G401 (cell line): ENCODE data around the gene BAIAP2L1. TPM values are rescaled to one million over a fixed set of nuclear protein-coding genes. Genes with fewer than 3 reads are reported as not detected.

Source experiments
- DNase-seq: peaks from one replicate; pipeline ENCODE4 v3.0.0-alpha.2; 2015; ENCODE audit warnings: low spot score
- in situ Hi-C: cut with HindIII; loops from 2 replicates; pipeline ENCODE4 v1.10.0; 2016; ENCODE audit warnings: low sequenced_read_pairs, mixed read lengths
- total RNA-seq: library from RNA; depleted of rRNA; stranded (reverse); fragments of >200 nt; shearing (Covaris generic); gene quantifications from 2 replicates; pipeline ENCODE4 v1.2.3, GENCODE V29; 2014; rRNA removed

BAIAP2L1 gene
- total RNA-seq, 1 experiment from 2014 or later, result 23.3 TPM

GRCh38 chr7:98254516-98254915, 146.4 kb downstream of the BAIAP2L1 start:
- DNase-seq, result no peak
- in situ Hi-C loops, result no loop called here

DNA sequence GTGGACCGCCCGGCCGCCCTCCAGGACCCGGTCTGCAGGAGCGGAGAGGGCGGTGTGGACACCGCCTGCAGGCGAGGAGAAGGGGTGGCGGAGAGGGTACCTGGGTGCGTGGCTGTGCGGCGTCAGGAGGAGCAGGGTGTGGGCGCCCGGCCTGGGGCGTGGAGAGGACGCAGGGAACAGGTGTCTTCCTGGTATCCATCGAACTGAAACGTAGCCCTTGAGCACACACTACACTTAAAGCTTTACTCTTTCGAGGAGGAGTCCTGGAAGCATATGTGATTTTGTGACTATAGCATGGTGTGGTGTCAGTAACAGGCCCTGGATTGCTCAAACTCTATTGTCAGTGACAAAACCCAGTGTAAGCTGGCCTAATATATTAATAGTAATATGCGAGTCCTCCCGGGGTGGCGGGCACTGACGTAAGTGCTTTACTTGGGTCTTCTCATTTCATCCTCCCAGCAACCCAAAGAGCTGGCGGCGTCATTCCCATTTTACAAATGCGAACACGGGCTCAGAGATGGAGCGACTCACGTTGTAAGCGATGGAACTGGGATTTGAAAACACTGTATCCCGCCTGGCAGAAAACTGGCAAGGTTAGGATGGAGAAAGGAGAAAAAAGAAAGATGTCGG, 148.3 kb downstream of the BAIAP2L1 start:
- in situ Hi-C loops, result no loop called here
- DNase-seq, result no peak

DNA sequence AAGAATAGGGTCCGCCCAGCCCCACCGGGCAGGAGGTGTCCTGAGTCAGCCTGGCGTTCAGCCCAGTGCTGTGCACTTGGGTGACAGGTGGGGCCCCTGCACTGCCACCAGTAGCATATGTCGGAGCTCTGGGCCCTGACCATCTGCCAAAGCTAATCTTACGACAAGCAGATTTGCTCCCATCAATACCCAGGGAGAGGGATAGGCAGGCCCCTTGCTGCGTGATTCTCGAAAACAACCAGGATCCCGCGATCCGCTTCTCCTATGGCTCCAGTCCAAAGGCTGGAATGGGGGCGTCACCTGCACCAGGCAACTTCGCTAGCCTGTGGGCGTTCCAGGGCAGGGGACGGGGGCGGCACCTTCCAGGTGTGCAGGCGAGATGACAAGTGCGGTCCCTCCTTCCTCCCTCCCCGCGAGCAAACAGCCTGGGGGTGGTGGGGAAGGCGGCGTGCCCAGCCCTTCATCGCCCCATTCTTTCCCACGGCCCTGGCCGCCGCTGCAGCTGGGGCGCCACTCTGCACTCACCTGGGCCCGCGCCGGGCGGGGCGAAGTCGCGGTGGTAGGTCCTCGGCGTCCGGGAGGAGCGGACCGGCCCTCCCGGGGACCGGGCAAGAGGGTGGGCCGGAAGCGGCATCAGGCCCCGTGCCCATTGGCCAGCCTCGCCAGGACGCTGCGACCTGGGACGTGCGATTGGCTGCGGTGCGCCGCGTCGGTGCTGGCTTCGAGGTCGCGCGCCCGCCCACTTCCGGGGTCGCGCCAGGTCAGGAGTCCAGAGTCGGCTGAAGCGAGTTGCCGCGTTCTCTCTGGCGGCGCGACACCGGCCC, 149.1 kb downstream of the BAIAP2L1 start, which contains the start of gene TECPR1:
TECPR1 (minus strand) TSS at position 632 of the 824 bp plus-strand sequence. CDS start 6,086 bp downstream, outside the sequence.
- in situ Hi-C loops, result no loop called here
- DNase-seq, result peak; percentile 92

DNA sequence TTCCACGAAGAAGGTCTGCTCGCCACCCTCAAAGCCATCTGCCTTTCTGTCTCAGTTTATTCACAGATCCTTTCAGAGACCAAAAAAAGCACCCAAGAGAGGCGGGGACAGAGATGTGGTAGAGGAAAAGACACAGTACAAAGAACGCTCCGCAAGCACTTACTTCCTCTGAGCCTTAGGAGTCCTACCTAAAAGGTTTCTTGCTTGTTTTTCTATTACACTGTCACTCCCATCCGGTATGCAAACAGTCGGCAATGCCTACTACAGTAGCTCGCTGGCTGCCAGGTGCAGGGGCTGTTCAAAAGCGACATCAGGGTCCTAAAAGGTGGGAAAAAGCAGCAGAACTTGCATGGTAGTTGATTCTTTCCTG, 149.7 kb downstream of the BAIAP2L1 start:
- in situ Hi-C loops, result no loop called here
- no peak for DNase-seq

- no peak for DNase-seq
- in situ Hi-C loops, result no loop called here
These were observed 150.1 kb downstream of the BAIAP2L1 start for GRCh38 chr7:98250789-98251188.

DNA sequence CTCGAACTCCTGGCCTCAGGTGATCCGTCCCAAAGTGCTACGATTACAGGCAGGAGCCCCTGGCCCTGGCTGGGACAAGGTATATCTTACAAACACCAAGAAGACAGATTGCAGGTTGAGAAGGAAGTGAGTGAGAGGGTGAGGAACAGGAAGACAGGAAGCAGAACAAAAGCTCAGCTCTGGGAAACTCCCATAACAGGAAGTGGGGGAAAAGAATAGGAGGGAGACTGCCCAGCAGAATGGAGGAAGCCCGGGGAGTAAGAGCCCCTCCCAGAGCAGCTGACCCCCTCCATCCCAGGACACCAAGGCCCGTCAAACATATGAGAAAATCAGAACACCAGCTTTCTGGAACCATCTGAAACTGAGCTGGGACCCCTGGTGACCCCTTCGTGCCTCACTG, 151.8 kb downstream of the BAIAP2L1 start:
- in situ Hi-C loops, result no loop called here
- DNase-seq, result no peak

- DNase-seq, result no peak
- in situ Hi-C loops, result no loop called here
These were observed 152.7 kb downstream of the BAIAP2L1 start for GRCh38 chr7:98248156-98248555.

- in situ Hi-C loops, result no loop called here
- no peak for DNase-seq
These were observed 156.0 kb downstream of the BAIAP2L1 start for GRCh38 chr7:98244871-98245270.

GRCh38 chr7:98242934-98243333, 158.0 kb downstream of the BAIAP2L1 start:
- no peak for DNase-seq
- in situ Hi-C loops, result no loop called here

DNA sequence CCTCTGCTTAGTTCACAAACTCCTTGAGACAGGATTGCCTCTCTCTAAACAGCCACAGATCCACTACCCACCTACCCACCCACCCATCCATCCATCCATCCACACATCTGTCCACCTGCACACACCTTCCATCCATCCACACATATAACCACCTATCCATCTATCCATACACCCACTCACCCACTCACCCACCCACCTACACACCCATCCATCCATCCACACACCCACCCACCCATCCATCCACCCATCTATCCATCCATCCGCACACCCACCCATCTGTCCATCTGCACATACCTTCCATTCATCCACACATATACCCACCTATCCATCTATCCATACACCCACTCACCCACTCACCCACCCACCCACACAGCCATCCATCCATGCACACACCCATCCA, 158.5 kb downstream of the BAIAP2L1 start:
- in situ Hi-C loops, result no loop called here
- DNase-seq, result no peak

DNA sequence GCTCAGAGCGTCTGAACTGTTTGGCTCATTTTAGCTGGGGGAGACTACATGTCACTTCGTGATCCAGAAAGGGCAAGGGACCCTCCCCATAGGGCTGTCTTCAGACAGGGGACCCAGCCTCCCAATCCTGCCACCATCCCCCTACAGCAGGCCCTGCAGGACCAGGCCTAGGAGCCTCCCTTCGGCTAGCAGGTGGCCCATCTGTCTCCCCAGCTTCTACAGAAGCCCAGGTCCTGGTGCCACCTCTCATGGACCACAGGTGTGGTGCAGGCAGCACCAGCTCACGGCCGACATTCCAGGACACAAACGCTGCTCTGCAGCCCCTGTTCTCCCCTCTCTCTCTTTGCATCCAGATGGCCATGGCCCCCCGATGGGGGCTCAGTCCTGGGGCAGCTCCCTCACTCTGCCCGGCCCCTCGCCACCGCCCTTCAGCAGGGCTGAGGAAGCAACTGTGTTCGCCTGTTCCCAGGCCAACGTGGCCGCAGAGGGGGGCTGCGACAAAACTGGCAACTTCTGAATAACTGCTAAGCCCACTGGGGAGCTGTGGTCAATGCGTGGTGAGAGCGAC, 159.1 kb downstream of the BAIAP2L1 start:
- in situ Hi-C loops, result no loop called here
- no peak for DNase-seq

Other genes with a start within 250 kb of the BAIAP2L1 start
- 0.37 TPM in 1 of 2 replicates, not detected in the other for gene BHLHA15, start 189.7 kb downstream of the BAIAP2L1 start, total RNA-seq
- 13.6 and 53.5 TPM in 2 replicates for gene TECPR1, start 148.9 kb downstream of the BAIAP2L1 start, total RNA-seq
- 87.6 and 99.9 TPM in 2 replicates for gene BRI3, start 119.4 kb downstream of the BAIAP2L1 start, total RNA-seq
- gene NPTX2, start 216.2 kb upstream of the BAIAP2L1 start, total RNA-seq, result 0.03 TPM in 1 of 2 replicates, not detected in the other